Left lung (tissue), 10 donors: ENCODE results near the gene CLK4. TPM values are rescaled to one million over a fixed set of nuclear protein-coding genes. Genes with fewer than 3 reads are reported as not detected.

Source experiments
- ATAC-seq: fragments of 200-7000 bp; cut with Tn5 transposase; one replicate; pipeline ENCODE4 v1.9.1; 2020; ENCODE audit warnings: moderate library complexity
- DNase-seq, 4 donors: peaks; one replicate each; pipeline ENCODE4 v3.0.0-alpha.2; 2013 to 2020
- H3K27ac ChIP-seq, 2 donors: fragments of 200-600 bp; sonication (generic) in 1 of 2; one replicate each; pipeline versions ENCODE4 v1.5.0 to v1.8.0; 2020 to 2021
- H3K27me3 ChIP-seq, 2 donors: fragments of 200-600 bp; sonication (generic) in 1 of 2; one replicate each; pipeline versions ENCODE4 v1.5.0 to v1.8.0; 2020 to 2021
- H3K36me3 ChIP-seq, 2 donors: fragments of 200-600 bp; sonication (generic) in 1 of 2; one replicate each; pipeline versions ENCODE4 v1.5.0 to v1.8.0; 2020 to 2021
- H3K4me1 ChIP-seq, 2 donors: fragments of 200-600 bp; one replicate each; pipeline ENCODE4 v1.8.0; 2021
- H3K4me3 ChIP-seq, 2 donors: fragments of 200-600 bp; sonication (generic) in 1 of 2; one replicate each; pipeline versions ENCODE4 v1.5.0 to v1.8.0; 2020 to 2021; ENCODE audit warnings: mild to moderate bottlenecking in 1 of 2
- H3K9me3 ChIP-seq, 2 donors: fragments of 200-600 bp; sonication (generic) in 1 of 2; one replicate each; pipeline versions ENCODE4 v1.5.0 to v1.8.0; 2020 to 2021
- intact Hi-C, 2 donors: fragments of 100-400 bp; cut with DNase I; formaldehyde crosslinking; loops; one replicate each; pipeline versions ENCODE4 v1.11.2 to v1.14.2; 2022
- polyA plus RNA-seq, 6 donors: library from polyadenylated mRNA; unstranded; fragments of 120-200 nt; gene quantifications; one replicate each; pipeline ENCODE4 v1.2.1, GENCODE V29; 2013; ENCODE audit not compliant: insufficient read length in 6 of 6
- total RNA-seq, 2 donors: library from RNA; stranded (reverse); fragmentation: NEBNext Ultra II Directional; extraction: Animal tissue kit (Norgen Biotek cat#: 25700); gene quantifications; one replicate each; pipeline ENCODE4 v1.2.1, GENCODE V29; 2021
- TF ChIP-seq, protein P1 (sequence below), 2 donors: fragments of 200-600 bp; sonication (generic) in 1 of 2; IDR thresholded peaks; one replicate each; pipeline versions ENCODE4 v1.5.0 to v1.8.0; 2021; ENCODE audit warnings: antibody characterized with exemption in 2 of 2
- donor health status: DM: no; HTN: yes; CAD: no.
- donor health status: DM: no; HTN: no; CAD: no.

Gene CLK4
- total and polyA plus RNA-seq, 8 donors: 21.0 to 95.2 (median 75.3) TPM

- Histone ChIP-seq H3K27ac (no peak overlapping the region), H3K27me3 (no peaks in the 10 kb centered on the region), H3K4me1 (peaks cover 10 to 32% of the 10 kb centered on the region in 2 donors), H3K4me3 (no peak overlapping the region), H3K36me3 (peaks cover 2 to 86% of the 10 kb centered on the region in 2 donors), H3K9me3 (no peaks in the 10 kb centered on the region)
- DNase-seq (no peak), ATAC-seq (no peak)
- intact Hi-C loops: no loop called here
- TF ChIP-seq, protein P1, sequence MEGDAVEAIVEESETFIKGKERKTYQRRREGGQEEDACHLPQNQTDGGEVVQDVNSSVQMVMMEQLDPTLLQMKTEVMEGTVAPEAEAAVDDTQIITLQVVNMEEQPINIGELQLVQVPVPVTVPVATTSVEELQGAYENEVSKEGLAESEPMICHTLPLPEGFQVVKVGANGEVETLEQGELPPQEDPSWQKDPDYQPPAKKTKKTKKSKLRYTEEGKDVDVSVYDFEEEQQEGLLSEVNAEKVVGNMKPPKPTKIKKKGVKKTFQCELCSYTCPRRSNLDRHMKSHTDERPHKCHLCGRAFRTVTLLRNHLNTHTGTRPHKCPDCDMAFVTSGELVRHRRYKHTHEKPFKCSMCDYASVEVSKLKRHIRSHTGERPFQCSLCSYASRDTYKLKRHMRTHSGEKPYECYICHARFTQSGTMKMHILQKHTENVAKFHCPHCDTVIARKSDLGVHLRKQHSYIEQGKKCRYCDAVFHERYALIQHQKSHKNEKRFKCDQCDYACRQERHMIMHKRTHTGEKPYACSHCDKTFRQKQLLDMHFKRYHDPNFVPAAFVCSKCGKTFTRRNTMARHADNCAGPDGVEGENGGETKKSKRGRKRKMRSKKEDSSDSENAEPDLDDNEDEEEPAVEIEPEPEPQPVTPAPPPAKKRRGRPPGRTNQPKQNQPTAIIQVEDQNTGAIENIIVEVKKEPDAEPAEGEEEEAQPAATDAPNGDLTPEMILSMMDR (IDR thresholded peaks at IDR 0.05): no peak
Measured at GRCh38 chr5:178619390-178619789, 7.5 kb downstream of the CLK4 start.

DNA sequence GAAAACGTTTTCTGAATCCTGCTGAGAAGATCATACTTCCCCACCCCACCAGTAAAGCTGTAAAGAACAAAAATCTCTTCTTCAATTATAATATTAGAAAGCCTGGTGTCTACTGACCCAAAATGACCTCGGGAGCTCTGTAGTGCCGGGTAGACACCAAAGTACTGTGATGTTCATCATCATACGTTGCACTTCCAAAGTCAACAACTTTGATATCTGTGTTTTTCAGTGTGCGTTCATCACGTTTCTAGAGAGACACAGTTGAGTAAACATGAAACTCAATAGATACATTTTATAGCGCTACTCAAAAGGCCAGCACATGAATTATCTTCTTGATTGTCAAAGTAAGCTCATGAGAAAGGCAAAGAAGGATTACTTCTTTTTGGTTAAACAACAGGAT lies 14.6 kb downstream of the CLK4 start:
- ATAC-seq: no peak

GRCh38 chr5:178606269-178606668 lies 20.6 kb downstream of the CLK4 start:
- ATAC-seq: no peak
- TF ChIP-seq, protein P1 (IDR thresholded peaks at IDR 0.05): no peak
- intact Hi-C loops: no loop called here
- Histone ChIP-seq H3K27ac (no peak overlapping the region), H3K27me3 (no peaks in the 10 kb centered on the region), H3K36me3 (peaks cover 4 to 100% of the 10 kb centered on the region in 2 donors), H3K4me1 (no peaks in the 10 kb centered on the region), H3K9me3 (no peaks in the 10 kb centered on the region), H3K4me3 (no peak overlapping the region)
- no peak for DNase-seq

More for the DNA sequence above, 14.6 kb downstream of the CLK4 start:
- intact Hi-C loops: no loop called here
- H3K36me3 ChIP-seq: peaks cover 5 to 100% of the 10 kb centered on the region in 2 donors
- H3K9me3 ChIP-seq: no peaks in the 10 kb centered on the region
- no peak overlapping the region for H3K4me3 ChIP-seq
- no peaks in the 10 kb centered on the region for H3K4me1 ChIP-seq
- H3K27me3 ChIP-seq: no peaks in the 10 kb centered on the region
- H3K27ac ChIP-seq: no peak overlapping the region
- TF ChIP-seq, protein P1 (IDR thresholded peaks at IDR 0.05): no peak
- DNase-seq: no peak

DNA sequence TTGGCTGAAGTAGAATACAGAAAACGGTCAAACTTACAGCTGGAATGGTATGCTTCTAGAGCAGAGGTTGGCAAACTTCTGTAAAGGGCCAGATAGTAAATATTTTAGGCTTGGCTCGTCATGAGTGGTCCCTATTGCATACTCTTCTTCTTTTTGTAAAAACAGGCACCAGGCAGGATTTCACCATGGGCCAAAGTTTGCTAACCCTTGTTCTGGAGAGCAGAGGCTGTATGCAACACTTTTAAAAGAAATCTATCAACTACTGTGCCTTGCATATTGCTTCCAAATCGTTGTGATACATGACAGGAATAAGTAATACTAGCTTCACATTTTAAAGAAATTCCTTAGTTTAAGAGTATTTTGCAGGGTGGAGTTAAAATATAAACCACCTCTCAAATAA lies 21.1 kb downstream of the CLK4 start:
- Histone ChIP-seq H3K4me1 (no peaks in the 10 kb centered on the region), H3K27ac (no peak overlapping the region), H3K4me3 (no peak overlapping the region), H3K9me3 (no peaks in the 10 kb centered on the region), H3K27me3 (no peaks in the 10 kb centered on the region), H3K36me3 (peaks cover 4 to 100% of the 10 kb centered on the region in 2 donors)
- TF ChIP-seq, protein P1 (IDR thresholded peaks at IDR 0.05): no peak
- intact Hi-C loops: no loop called here
- ATAC-seq (no peak), DNase-seq (no peak)

DNA sequence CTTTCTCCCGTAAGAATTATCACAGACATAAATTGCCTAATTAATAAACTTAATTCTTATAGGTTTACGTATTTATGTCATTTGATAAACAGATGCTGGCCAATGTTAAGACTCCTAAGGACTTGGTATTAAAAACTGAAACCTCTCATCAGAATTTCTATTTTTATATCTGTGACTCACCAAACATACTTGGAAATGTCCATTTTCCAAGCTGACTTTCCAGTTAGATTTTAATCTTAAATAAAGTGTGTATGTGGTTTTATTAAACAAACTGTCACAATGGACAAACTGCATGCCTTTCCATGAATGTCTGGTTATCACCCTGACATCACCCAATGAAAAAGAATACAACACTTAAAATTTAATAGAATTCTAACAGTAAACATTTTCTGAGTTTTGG lies 24.1 kb downstream of the CLK4 start:
- intact Hi-C loops: no loop called here
- Histone ChIP-seq H3K27me3 (no peaks in the 10 kb centered on the region), H3K9me3 (no peaks in the 10 kb centered on the region), H3K36me3 (peaks cover 4 to 86% of the 10 kb centered on the region in 2 donors), H3K27ac (no peak overlapping the region), H3K4me3 (no peak overlapping the region), H3K4me1 (no peaks in the 10 kb centered on the region)
- ATAC-seq (no peak), DNase-seq (no peak)
- TF ChIP-seq, protein P1 (IDR thresholded peaks at IDR 0.05): no peak
